MM.1S (cell line): ENCODE data around the gene FRMPD3.

Source experiments
- EZH2 ChIP-seq: fragments of 300-600 bp; sonication (generic); optimal IDR thresholded peaks from 2 replicates; pipeline ENCODE3; 2017; ENCODE audit warnings: low read depth, mild to moderate bottlenecking, antibody characterized with exemption, low read length, mixed read lengths
- EZH2phosphoT487 ChIP-seq: fragments of 300-600 bp; sonication (generic); IDR thresholded peaks from 2 replicates; pipeline ENCODE4 v1.6.1; 2018; ENCODE audit warnings: antibody characterized with exemption, low read length
- TF ChIP-seq, protein P1 (sequence below): fragments of 300-600 bp; sonication (generic); IDR thresholded peaks from 2 replicates; pipeline ENCODE4 v1.5.1; 2016; ENCODE audit warnings: antibody characterized with exemption, low read length, mixed read lengths

DNA sequence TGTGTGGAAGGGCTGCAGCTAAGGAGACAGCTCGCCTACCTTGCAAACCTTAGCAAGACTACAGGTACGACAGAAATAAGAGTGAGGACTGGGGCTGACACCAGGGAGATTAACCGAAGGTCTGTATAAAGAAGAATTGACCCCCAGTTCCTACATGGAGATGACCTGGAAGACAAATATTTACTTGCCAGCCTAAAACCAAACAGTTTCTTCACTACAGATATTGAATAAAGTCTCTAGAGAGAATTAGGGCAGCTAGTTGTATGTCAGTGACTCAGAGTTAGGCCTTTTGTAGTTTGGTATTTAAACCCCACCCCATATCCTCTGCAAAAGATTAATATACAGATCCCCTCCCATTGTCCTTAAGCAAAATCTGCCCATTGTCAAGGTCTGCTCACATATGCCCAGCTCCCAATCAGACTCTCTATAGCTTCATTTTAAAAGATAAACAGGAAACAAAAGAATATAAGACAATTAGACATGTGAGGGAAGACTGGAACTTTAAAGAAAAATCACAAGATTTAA, 28.1 kb upstream of the FRMPD3 start:
- TF ChIP-seq, protein P1, sequence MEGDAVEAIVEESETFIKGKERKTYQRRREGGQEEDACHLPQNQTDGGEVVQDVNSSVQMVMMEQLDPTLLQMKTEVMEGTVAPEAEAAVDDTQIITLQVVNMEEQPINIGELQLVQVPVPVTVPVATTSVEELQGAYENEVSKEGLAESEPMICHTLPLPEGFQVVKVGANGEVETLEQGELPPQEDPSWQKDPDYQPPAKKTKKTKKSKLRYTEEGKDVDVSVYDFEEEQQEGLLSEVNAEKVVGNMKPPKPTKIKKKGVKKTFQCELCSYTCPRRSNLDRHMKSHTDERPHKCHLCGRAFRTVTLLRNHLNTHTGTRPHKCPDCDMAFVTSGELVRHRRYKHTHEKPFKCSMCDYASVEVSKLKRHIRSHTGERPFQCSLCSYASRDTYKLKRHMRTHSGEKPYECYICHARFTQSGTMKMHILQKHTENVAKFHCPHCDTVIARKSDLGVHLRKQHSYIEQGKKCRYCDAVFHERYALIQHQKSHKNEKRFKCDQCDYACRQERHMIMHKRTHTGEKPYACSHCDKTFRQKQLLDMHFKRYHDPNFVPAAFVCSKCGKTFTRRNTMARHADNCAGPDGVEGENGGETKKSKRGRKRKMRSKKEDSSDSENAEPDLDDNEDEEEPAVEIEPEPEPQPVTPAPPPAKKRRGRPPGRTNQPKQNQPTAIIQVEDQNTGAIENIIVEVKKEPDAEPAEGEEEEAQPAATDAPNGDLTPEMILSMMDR = no peak
- TF ChIP-seq EZH2 (no peak), EZH2phosphoT487 (no peak)
